Spleen (tissue), 11 donors: ENCODE data around the gene DPH6. TPM values are rescaled to one million over a fixed set of nuclear protein-coding genes. Genes with fewer than 3 reads are reported as not detected.

Source experiments
- DNase-seq: peaks from one replicate; pipeline ENCODE4 v3.0.0-alpha.2; 2020
- H3K27ac ChIP-seq, 8 donors: fragments of 200-600 bp; sonication (generic) in 7 of 8; 1 replicate in 4 of 8; 2 replicates in 4 of 8; pipeline versions ENCODE4 v1.5.0 to v1.8.0; 2016 to 2021; ENCODE audit warnings: inconsistent platforms in 4 of 8, mild to moderate bottlenecking in 4 of 8, moderate library complexity in 1 of 8
- H3K27me3 ChIP-seq, 7 donors: fragments of 200-600 bp; sonication (generic) in 6 of 7; replicated peaks in 1 of 7; 1 replicate in 4 of 7; 2 replicates in 3 of 7; pipeline versions ENCODE4 v1.5.0 to v1.8.0; 2016 to 2021; ENCODE audit warnings: inconsistent platforms in 3 of 7, mild to moderate bottlenecking in 1 of 7
- H3K36me3 ChIP-seq, 6 donors: fragments of 200-600 bp; sonication (generic) in 5 of 6; 1 replicate in 4 of 6; 2 replicates in 2 of 6; pipeline versions ENCODE4 v1.5.0 to v1.8.0; 2016 to 2021; ENCODE audit warnings: inconsistent platforms in 2 of 6
- H3K4me1 ChIP-seq, 6 donors: fragments of 200-600 bp; sonication (generic) in 5 of 6; 1 replicate in 3 of 6; 2 replicates in 3 of 6; pipeline versions ENCODE4 v1.5.0 to v1.8.0; 2016 to 2021; ENCODE audit warnings: inconsistent platforms in 3 of 6
- H3K4me3 ChIP-seq, 8 donors: fragments of 200-600 bp; sonication (generic) in 7 of 8; 1 replicate in 4 of 8; 2 replicates in 4 of 8; pipeline versions ENCODE4 v1.5.0 to v1.8.0; 2016 to 2021; ENCODE audit warnings: inconsistent platforms in 4 of 8, mild to moderate bottlenecking in 4 of 8, moderate library complexity in 2 of 8
- H3K9me3 ChIP-seq, 8 donors: fragments of 200-600 bp; sonication (generic) in 7 of 8; 1 replicate in 4 of 8; 2 replicates in 4 of 8; pipeline versions ENCODE4 v1.5.0 to v1.8.0; 2016 to 2021; ENCODE audit warnings: inconsistent platforms in 4 of 8
- CTCF ChIP-seq, 11 experiments: fragments of 200-600 bp in 7 of 11; fragments of 450-650 bp in 4 of 11; sonication (generic) in 4 of 11; IDR thresholded peaks in 8 of 11; conservative IDR thresholded peaks in 3 of 11; 1 replicate in 7 of 11; 2 replicates in 4 of 11; pipeline versions ENCODE4 v1.4.0 to v1.8.0; 2016 to 2021; ENCODE audit warnings: antibody characterized with exemption in 11 of 11, inconsistent platforms in 4 of 11, mild to moderate bottlenecking in 1 of 11
- POLR2A ChIP-seq, 3 donors: fragments of 450-650 bp; IDR thresholded peaks; one replicate each; pipeline ENCODE4 v1.5.1; 2017; ENCODE audit warnings: antibody characterized with exemption in 3 of 3, mild to moderate bottlenecking in 1 of 3
- POLR2AphosphoS5 ChIP-seq, 3 donors: sonication (generic); formaldehyde crosslinking; IDR thresholded peaks; one replicate each; pipeline ENCODE4 v1.5.1; 2017; ENCODE audit warnings: antibody characterized with exemption in 3 of 3
- WGBS, 5 donors: extraction: QIAGEN DNeasy Blood & Tissue Kit in 3 of 5; methylation state at CpG; one replicate each; pipeline versions ENCODE4 v1.1.5 to v1.1.7; 2013 to 2018; 5-methylcytosine and 5-hydroxymethylcytosine counted together
- intact Hi-C: fragments of 100-400 bp; cut with DNase I; formaldehyde crosslinking; loops from one replicate; pipeline ENCODE4 v1.15.0; 2023; ENCODE audit warnings: low total_unique reads
- polyA plus RNA-seq, 3 donors: library from polyadenylated mRNA; stranded (reverse); fragments of 200-250 nt; gene quantifications; one replicate each; pipeline ENCODE4 v1.2.1, GENCODE V29; 2013
- total RNA-seq, 7 donors: library from RNA; depleted of rRNA in 3 of 7; stranded (reverse); fragments of >200 nt in 3 of 7; fragmentation: NEBNext Ultra II Directional in 4 of 7; extraction: Animal tissue kit (Norgen Biotek cat#: 25700) in 4 of 7; gene quantifications; one replicate each; pipeline versions ENCODE4 v1.1.0 to v1.2.1, GENCODE V29; 2016 to 2021
- donor health status: healthy with polysubstance abuse.
- donor health status: DM: no; HTN: no; CAD: no; lungs with moderate emphysema.
- donor health status: DM: no; HTN: no; CAD: no.
- donor health status: Bipolar disorder and iron deficiency.
- donor health status: healthy.
- donor health status: DM: no; HTN: no; CAD: no.
- donor health status: DM: yes; HTN: yes; CAD: no.

The DPH6 gene
- total and polyA plus RNA-seq, 10 donors = 4.0 to 26.9 (median 15.2) TPM

- peaks cover 0 to 4% (median 0%) of the 10 kb centered on the region in 6 donors for H3K36me3 ChIP-seq
- intact Hi-C loops = no loop called here
- 92 to 93% (median 92%) methylated on average over 7 of the region's 7 CpGs for WGBS, 5 donors
- no peaks in the 10 kb centered on the region for H3K27me3 ChIP-seq
- H3K9me3 ChIP-seq = no peaks in the 10 kb centered on the region
- DNase-seq = no peak
- no peak overlapping the region for H3K27ac ChIP-seq
- no peak for TF ChIP-seq CTCF (IDR thresholded peaks at IDR 0.05 in 8 of 11, conservative IDR thresholded peaks at IDR 0.05 in 3 of 11)
- no peak for TF ChIP-seq POLR2AphosphoS5 (IDR thresholded peaks at IDR 0.05)
- TF ChIP-seq POLR2A (IDR thresholded peaks at IDR 0.05) = no peak
- no peaks in the 10 kb centered on the region for H3K4me1 ChIP-seq
- H3K4me3 ChIP-seq = no peak overlapping the region
Observed at GRCh38 chr15:35470441-35470840, 75.5 kb downstream of the DPH6 start.

- Histone ChIP-seq H3K9me3 (no peaks in the 10 kb centered on the region), H3K27ac (no peak overlapping the region), H3K4me1 (no peaks in the 10 kb centered on the region), H3K4me3 (no peak overlapping the region), H3K36me3 (peaks cover 0 to 4% (median 0%) of the 10 kb centered on the region in 6 donors), H3K27me3 (no peaks in the 10 kb centered on the region)
- intact Hi-C loops = no loop called here
- no peak for TF ChIP-seq POLR2A (IDR thresholded peaks at IDR 0.05)
- no peak for TF ChIP-seq POLR2AphosphoS5 (IDR thresholded peaks at IDR 0.05)
- TF ChIP-seq CTCF (IDR thresholded peaks at IDR 0.05 in 8 of 11, conservative IDR thresholded peaks at IDR 0.05 in 3 of 11) = no peak
- WGBS, 5 donors = 44 to 50% (median 46%) methylated on average over 2 of the region's 2 CpGs
- no peak for DNase-seq
Observed at GRCh38 chr15:35466476-35466875, 79.5 kb downstream of the DPH6 start.

- Histone ChIP-seq H3K9me3 (no peaks in the 10 kb centered on the region), H3K36me3 (peaks cover 0 to 4% (median 0%) of the 10 kb centered on the region in 6 donors), H3K4me3 (no peak overlapping the region), H3K27me3 (no peaks in the 10 kb centered on the region), H3K4me1 (no peaks in the 10 kb centered on the region), H3K27ac (no peak overlapping the region)
- no peak for DNase-seq
- TF ChIP-seq CTCF (IDR thresholded peaks at IDR 0.05 in 8 of 11, conservative IDR thresholded peaks at IDR 0.05 in 3 of 11) (no peak), POLR2AphosphoS5 (IDR thresholded peaks at IDR 0.05) (no peak), POLR2A (IDR thresholded peaks at IDR 0.05) (no peak)
- intact Hi-C loops = no loop called here
Observed at GRCh38 chr15:35465783-35466182, 80.2 kb downstream of the DPH6 start.

- intact Hi-C loops = no loop called here
- H3K4me3 ChIP-seq = no peak overlapping the region
- H3K27ac ChIP-seq = no peak overlapping the region
- no peak for DNase-seq
- H3K4me1 ChIP-seq = no peaks in the 10 kb centered on the region
- H3K9me3 ChIP-seq = no peaks in the 10 kb centered on the region
- 70 to 72% (median 72%) methylated on average over 4 of the region's 4 CpGs for WGBS, 5 donors
- TF ChIP-seq POLR2AphosphoS5 (IDR thresholded peaks at IDR 0.05) = no peak
- TF ChIP-seq CTCF (IDR thresholded peaks at IDR 0.05 in 8 of 11, conservative IDR thresholded peaks at IDR 0.05 in 3 of 11) = no peak
- TF ChIP-seq POLR2A (IDR thresholded peaks at IDR 0.05) = no peak
- H3K27me3 ChIP-seq = no peaks in the 10 kb centered on the region
- H3K36me3 ChIP-seq = no peaks in the 10 kb centered on the region
Observed at GRCh38 chr15:35460616-35461015, 85.3 kb downstream of the DPH6 start.
